ENCODE measurements around the gene HARS2. TPM values are rescaled to one million over a fixed set of nuclear protein-coding genes. Genes with fewer than 3 reads are reported as not detected.

Gene HARS2
- total RNA-seq, 1 experiment from 2014 or later = 20.5 TPM

DNA sequence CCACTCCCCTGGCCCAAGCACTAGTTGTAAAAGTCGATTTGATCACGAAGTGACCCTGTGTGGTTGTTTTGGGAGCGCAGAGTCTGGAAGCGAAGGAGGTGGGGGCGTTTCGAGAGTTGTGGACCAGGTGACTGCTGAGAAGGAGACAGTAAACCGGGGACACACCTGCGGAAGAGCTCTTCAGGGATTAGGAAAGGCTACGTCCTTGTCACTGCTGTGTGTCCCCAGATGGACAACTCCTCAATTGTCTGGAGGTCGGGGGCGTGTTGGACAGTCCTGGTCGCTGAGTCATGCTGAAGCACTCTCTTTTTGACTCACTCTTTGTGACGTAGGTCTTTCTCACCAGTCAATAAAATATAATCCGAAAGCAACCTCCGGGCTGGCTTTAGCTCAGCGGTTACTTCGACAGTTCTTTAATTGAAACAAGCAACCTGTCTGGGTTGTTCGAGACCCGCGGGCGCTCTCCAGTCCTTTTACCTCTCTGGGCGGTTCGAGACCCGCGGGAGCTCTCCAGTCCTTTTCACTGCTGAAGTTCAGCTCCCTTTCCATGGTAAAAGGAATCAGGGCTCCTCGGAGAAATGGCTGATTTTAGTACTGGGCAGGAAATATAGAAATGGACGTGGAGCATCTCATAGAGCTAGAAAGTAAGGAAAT is 19.8 kb downstream of the HARS2 start:
- no peak overlapping the region for H3K14ac ChIP-seq (ENCODE audit: insufficient read depth, low read length)
- H3K9ac ChIP-seq (ENCODE audit: extremely low read depth, insufficient read length, low read length) = peak overlapping the region; percentile 21
- no peak overlapping the region for H3K56ac ChIP-seq (ENCODE audit: insufficient read length, low read depth, low read length)
- no peak overlapping the region for H2BK20ac ChIP-seq (ENCODE audit: low read depth, low read length, poor library complexity, severe bottlenecking)
- Mint-ChIP-seq H3K4me1 (peaks cover 6 to 12% of the 10 kb centered on the region in 2 experiments), H3K27ac (peak overlapping the region; percentile 32 to 70 (median 67); a peak in 5 of 7 replicates), H3K4me3 (peak overlapping the region; percentile 79 to 87), H3K36me3 (ENCODE audit: insufficient read depth in 1 of 3, low read depth in 3 of 3) (peaks cover 7 to 11% (median 7%) of the 10 kb centered on the region in 3 experiments; a peak in 6 of 7 replicates), H3K9me3 (no peaks in the 10 kb centered on the region; a peak in 1 of 5 replicates), H3K27me3 (ENCODE audit: low read depth) (peaks cover 6% of the 10 kb centered on the region)
- no peaks in the 10 kb centered on the region for H3K27me3 ChIP-seq (ENCODE audit: insufficient read depth, low read length)
- no peak overlapping the region for H2BK5ac ChIP-seq (ENCODE audit: insufficient read length, low read length)
- no peak overlapping the region for H2AFZ ChIP-seq (ENCODE audit: low read length)
- no peak overlapping the region for H4K5ac ChIP-seq (ENCODE audit: insufficient read length, low read depth, low read length)
- H4K8ac ChIP-seq (replicated peaks; ENCODE audit: insufficient read length, low read depth, low read length) = no peak overlapping the region
- no peak overlapping the region for H2AK5ac ChIP-seq (ENCODE audit: insufficient read length, low read length)
- H3K4me2 ChIP-seq (ENCODE audit: insufficient read depth, insufficient read length, low read length) = peak overlapping the region; percentile 46
- H2BK12ac ChIP-seq (ENCODE audit: insufficient read length, low read depth, low read length) = no peak overlapping the region
- TF ChIP-seq, protein P1, sequence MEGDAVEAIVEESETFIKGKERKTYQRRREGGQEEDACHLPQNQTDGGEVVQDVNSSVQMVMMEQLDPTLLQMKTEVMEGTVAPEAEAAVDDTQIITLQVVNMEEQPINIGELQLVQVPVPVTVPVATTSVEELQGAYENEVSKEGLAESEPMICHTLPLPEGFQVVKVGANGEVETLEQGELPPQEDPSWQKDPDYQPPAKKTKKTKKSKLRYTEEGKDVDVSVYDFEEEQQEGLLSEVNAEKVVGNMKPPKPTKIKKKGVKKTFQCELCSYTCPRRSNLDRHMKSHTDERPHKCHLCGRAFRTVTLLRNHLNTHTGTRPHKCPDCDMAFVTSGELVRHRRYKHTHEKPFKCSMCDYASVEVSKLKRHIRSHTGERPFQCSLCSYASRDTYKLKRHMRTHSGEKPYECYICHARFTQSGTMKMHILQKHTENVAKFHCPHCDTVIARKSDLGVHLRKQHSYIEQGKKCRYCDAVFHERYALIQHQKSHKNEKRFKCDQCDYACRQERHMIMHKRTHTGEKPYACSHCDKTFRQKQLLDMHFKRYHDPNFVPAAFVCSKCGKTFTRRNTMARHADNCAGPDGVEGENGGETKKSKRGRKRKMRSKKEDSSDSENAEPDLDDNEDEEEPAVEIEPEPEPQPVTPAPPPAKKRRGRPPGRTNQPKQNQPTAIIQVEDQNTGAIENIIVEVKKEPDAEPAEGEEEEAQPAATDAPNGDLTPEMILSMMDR (conservative IDR thresholded peaks at IDR 0.05) = no peak
- H4K91ac ChIP-seq (ENCODE audit: insufficient read length, low read depth, low read length) = no peak overlapping the region
- H3K9me3 ChIP-seq (ENCODE audit: control insufficient read depth, low read depth, low read length) = no peaks in the 10 kb centered on the region
- no peaks in the 10 kb centered on the region for H3K79me2 ChIP-seq (ENCODE audit: insufficient read depth, low read length)
- peak; percentile 87 for DNase-seq
- no peak overlapping the region for H3T11ph ChIP-seq (ENCODE audit: low read length)
- H2BK15ac ChIP-seq (ENCODE audit: low read depth, low read length) = no peak overlapping the region
- H3K4me1 ChIP-seq (ENCODE audit: insufficient read depth, low read length) = no peaks in the 10 kb centered on the region
- no CpG with 5 or more reads among the region's 27 CpGs for WGBS (ENCODE audit: extremely low coverage, insufficient read length, low lambda C conversion rate)
- H3K27ac ChIP-seq (ENCODE audit: insufficient read length, low read depth, low read length) = no peak overlapping the region
- no peak overlapping the region for H3K23ac ChIP-seq (ENCODE audit: insufficient read length, low read depth, low read length)
- no peaks in the 10 kb centered on the region for H3K79me1 ChIP-seq (ENCODE audit: insufficient read depth, low read depth, low read length, poor library complexity, severe bottlenecking)
- H3K4ac ChIP-seq (ENCODE audit: low read depth, low read length) = no peak overlapping the region
- H2BK120ac ChIP-seq (ENCODE audit: low read depth, low read length, poor library complexity, severe bottlenecking) = no peak overlapping the region
- H3K18ac ChIP-seq (ENCODE audit: insufficient read length, low read depth, low read length) = no peak overlapping the region
- no peaks in the 10 kb centered on the region for H4K20me1 ChIP-seq (ENCODE audit: control insufficient read depth, insufficient read depth, insufficient read length)
- H3K23me2 ChIP-seq (ENCODE audit: insufficient read length, low read depth, low read length, poor library complexity, severe bottlenecking) = peaks cover 2% of the 10 kb centered on the region

Measured in H9 (cell line).